Neural cell (in vitro differentiated cells): ENCODE data around the gene AP1M1.

ENCODE experiments used
- CTCF ChIP-seq: fragments of 450-650 bp; IDR thresholded peaks from 2 replicates; pipeline ENCODE4 v1.5.1; 2014; ENCODE audit warnings: antibody characterized with exemption, mild to moderate bottlenecking, moderate library complexity; ENCODE audit not compliant: poor library complexity, severe bottlenecking
- EP300 ChIP-seq: fragments of 450-650 bp; conservative IDR thresholded peaks from 2 replicates; pipeline ENCODE4 v1.6.1; 2014; ENCODE audit warnings: antibody characterized with exemption, mild to moderate bottlenecking, moderate library complexity; ENCODE audit not compliant: poor library complexity, severe bottlenecking
- EZH2 ChIP-seq: fragments of 200-600, 300-800 bp; shearing (Covaris generic), sonication (generic); IDR thresholded peaks from 2 replicates; pipeline ENCODE4 v1.6.1; 2014; ENCODE audit warnings: antibody characterized with exemption, low read length, borderline replicate concordance, mild to moderate bottlenecking; ENCODE audit not compliant: insufficient read depth, poor library complexity, severe bottlenecking
- POLR2AphosphoS5 ChIP-seq: IDR thresholded peaks from 2 replicates; pipeline ENCODE4 v1.6.1; 2012
- RAD21 ChIP-seq: fragments of 450-650 bp; conservative IDR thresholded peaks from 2 replicates; pipeline ENCODE4 v1.6.1; 2014; ENCODE audit warnings: antibody characterized with exemption, mild to moderate bottlenecking, moderate library complexity
- REST ChIP-seq: IDR thresholded peaks from 2 replicates; pipeline ENCODE4 v1.6.1; 2012; ENCODE audit warnings: borderline replicate concordance
- SMC3 ChIP-seq: fragments of 450-650 bp; conservative IDR thresholded peaks from 2 replicates; pipeline ENCODE4 v1.6.1; 2014; ENCODE audit warnings: antibody characterized with exemption, mild to moderate bottlenecking, moderate library complexity; ENCODE audit not compliant: poor library complexity
- TAF1 ChIP-seq: IDR thresholded peaks from 2 replicates; pipeline ENCODE4 v1.6.1; 2012; ENCODE audit warnings: low read depth

- TF ChIP-seq CTCF: no peak
- TF ChIP-seq POLR2AphosphoS5: no peak
- no peak for TF ChIP-seq REST
- TF ChIP-seq TAF1: no peak
- no peak for TF ChIP-seq RAD21
- no peak for TF ChIP-seq EZH2
- TF ChIP-seq EP300: no peak
- no peak for TF ChIP-seq SMC3
Observed at GRCh38 chr19:16191216-16191908, 6.3 kb upstream of the AP1M1 start.
